Measurements from ENCODE around the gene MTRR. TPM values are rescaled to one million over a fixed set of nuclear protein-coding genes. Genes with fewer than 3 reads are reported as not detected.

The MTRR gene
- total RNA-seq, 4 donors from 2014 or later = 39.8 to 138 (median 49.3) TPM

DNA sequence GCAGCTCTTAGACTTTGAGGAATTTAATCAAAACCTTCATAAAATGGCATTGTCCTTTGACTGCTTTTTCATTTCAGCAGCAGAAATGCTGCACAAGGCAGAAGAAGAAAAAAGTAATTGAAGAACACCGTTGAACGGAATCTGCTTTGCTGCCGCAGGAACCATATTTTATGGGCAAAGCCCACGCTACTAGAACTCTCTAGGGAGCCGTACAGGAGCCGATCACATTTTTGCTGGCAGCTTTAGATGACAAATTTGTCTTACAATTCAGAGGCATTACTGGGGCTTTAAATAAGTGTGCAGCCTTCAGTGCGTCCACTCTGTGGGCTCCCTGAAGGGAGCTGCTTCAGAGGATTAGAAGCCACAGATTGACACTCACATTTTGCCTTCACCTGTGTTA, 23.4 kb upstream of the MTRR start:
- intact Hi-C loops (cut with DNase I) = no loop called here
- Histone ChIP-seq H3K27ac (no peak overlapping the region), H3K4me1 (peaks cover 7 to 9% of the 10 kb centered on the region in 2 donors), H3K9me3 (no peaks in the 10 kb centered on the region), H3K27me3 (no peaks in the 10 kb centered on the region), H3K36me3 (no peaks in the 10 kb centered on the region), H3K4me3 (replicated peaks in 1 of 3) (no peak overlapping the region)
- WGBS, 2 donors = 80 to 84% methylated on average over 7 of the region's 7 CpGs
- no peak for DNase-seq
- TF ChIP-seq, protein P1, sequence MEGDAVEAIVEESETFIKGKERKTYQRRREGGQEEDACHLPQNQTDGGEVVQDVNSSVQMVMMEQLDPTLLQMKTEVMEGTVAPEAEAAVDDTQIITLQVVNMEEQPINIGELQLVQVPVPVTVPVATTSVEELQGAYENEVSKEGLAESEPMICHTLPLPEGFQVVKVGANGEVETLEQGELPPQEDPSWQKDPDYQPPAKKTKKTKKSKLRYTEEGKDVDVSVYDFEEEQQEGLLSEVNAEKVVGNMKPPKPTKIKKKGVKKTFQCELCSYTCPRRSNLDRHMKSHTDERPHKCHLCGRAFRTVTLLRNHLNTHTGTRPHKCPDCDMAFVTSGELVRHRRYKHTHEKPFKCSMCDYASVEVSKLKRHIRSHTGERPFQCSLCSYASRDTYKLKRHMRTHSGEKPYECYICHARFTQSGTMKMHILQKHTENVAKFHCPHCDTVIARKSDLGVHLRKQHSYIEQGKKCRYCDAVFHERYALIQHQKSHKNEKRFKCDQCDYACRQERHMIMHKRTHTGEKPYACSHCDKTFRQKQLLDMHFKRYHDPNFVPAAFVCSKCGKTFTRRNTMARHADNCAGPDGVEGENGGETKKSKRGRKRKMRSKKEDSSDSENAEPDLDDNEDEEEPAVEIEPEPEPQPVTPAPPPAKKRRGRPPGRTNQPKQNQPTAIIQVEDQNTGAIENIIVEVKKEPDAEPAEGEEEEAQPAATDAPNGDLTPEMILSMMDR (IDR thresholded peaks at IDR 0.05) = no peak
- TF ChIP-seq POLR2A (IDR thresholded peaks at IDR 0.05) = no peak

DNA sequence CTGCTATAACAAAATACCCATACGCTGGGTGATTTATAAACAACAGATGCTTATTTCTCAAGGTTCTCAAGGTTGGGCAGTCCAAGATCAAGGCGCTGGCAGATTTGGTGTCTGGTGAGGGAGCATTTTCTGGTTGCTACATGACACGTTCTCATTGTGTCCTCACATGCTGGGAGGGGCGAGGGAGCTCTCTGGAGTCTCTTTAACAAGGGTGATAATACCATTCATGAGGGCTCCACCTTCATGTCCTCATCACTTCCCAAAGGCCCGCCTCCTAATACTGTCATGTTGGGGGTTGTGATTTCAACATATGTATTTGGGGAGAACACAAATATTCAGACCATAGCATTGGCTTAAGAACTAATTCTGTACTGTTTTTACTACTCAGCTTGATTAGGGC, 22.6 kb upstream of the MTRR start:
- TF ChIP-seq POLR2A (IDR thresholded peaks at IDR 0.05) = no peak
- TF ChIP-seq, protein P1 (IDR thresholded peaks at IDR 0.05) = no peak
- no peak overlapping the region for H3K4me3 ChIP-seq (replicated peaks in 1 of 3)

DNA sequence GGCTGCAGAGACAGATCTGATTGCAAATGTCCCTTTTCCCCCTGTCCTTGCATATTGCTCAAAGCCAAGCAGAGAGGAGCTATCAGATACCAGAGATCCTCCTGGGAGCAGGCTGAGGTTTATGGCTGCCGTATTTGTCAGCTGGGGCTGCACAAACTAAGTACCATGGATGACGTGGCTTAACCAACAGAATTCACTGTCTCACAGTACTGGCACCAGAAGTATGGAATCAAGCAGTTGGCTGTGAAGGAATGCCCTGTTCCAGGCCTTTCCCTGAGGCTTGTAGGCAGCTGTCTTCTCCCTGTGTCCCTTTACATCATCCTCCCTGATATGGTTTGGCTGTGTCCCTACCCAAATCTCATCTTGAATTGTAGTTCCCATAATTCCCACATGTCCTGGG, 20.7 kb upstream of the MTRR start:
- Histone ChIP-seq H3K4me1 (peaks cover 11 to 15% of the 10 kb centered on the region in 2 donors), H3K4me3 (replicated peaks in 1 of 3) (no peak overlapping the region), H3K36me3 (no peaks in the 10 kb centered on the region), H3K27ac (no peak overlapping the region), H3K9me3 (no peaks in the 10 kb centered on the region), H3K27me3 (no peaks in the 10 kb centered on the region)
- TF ChIP-seq, protein P1 (IDR thresholded peaks at IDR 0.05) = no peak
- no peak for TF ChIP-seq POLR2A (IDR thresholded peaks at IDR 0.05)
- intact Hi-C loops (cut with DNase I) = no loop called here
- DNase-seq = no peak
- WGBS, 2 donors = 89 to 95% methylated on average over 2 of the region's 2 CpGs

More for the DNA sequence above, 22.6 kb upstream of the MTRR start:
- Histone ChIP-seq H3K9me3 (no peaks in the 10 kb centered on the region), H3K27me3 (no peaks in the 10 kb centered on the region), H3K4me1 (peaks cover 11 to 14% of the 10 kb centered on the region in 2 donors), H3K27ac (no peak overlapping the region), H3K36me3 (no peaks in the 10 kb centered on the region)
- WGBS, 2 donors = 87 to 94% methylated on average over 5 of the region's 5 CpGs
- intact Hi-C loops (cut with DNase I) = no loop called here
- no peak for DNase-seq

DNA sequence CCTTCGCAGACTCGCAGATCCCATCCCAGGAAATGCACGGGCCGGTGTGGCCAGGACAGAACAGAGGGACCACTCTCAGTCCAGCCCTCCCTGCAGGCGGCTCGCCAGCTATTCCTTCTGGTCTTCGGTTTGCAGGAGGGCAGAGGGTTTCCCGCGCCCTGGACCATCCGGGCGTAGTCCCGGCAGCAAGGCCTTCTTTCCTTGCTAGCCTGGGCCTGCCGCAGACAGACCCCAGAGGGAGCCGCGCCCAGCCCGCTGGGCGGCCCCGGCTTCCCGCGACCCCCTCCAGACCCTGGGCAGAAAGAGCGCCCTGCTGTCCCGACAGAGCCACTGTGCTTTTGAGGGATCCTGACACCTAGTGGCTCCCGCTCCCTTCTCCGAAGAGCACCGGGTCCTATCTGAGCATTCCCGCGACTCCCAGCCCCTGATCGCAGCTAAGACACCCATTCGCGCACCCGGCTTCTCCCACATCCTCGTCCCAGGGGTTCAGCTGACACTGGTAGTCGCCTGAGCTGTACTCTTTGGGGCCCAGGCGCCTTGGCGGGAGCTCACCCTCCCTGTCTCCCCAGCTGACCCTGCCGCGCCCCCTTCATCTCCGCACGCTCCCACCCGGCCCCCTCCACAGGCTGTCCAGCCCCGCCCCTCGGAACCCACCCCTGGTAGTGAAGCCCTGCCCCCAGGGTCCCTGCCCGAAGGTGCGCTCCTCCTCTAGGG, 19.1 kb upstream of the MTRR start:
- Histone ChIP-seq H3K27ac (no peak overlapping the region), H3K27me3 (no peaks in the 10 kb centered on the region), H3K9me3 (no peaks in the 10 kb centered on the region), H3K36me3 (no peaks in the 10 kb centered on the region), H3K4me1 (peaks cover 11 to 15% of the 10 kb centered on the region in 2 donors), H3K4me3 (replicated peaks in 1 of 3) (peak overlapping the region in 2 of 3 donors; percentile 10 to 62)
- 5 to 17% methylated on average over 9 to 32 of the region's 44 CpGs for WGBS, 2 donors
- TF ChIP-seq, protein P1 (IDR thresholded peaks at IDR 0.05) = peak in 2 of 6 experiments; percentile 7 to 23
- no peak for TF ChIP-seq POLR2A (IDR thresholded peaks at IDR 0.05)
- peak; percentile 27 to 29 for DNase-seq
- intact Hi-C loops (cut with DNase I) = no loop called here

Data from thyroid gland (tissue), 4 donors.